ENCODE measurements around the gene SLC1A5.

DNA sequence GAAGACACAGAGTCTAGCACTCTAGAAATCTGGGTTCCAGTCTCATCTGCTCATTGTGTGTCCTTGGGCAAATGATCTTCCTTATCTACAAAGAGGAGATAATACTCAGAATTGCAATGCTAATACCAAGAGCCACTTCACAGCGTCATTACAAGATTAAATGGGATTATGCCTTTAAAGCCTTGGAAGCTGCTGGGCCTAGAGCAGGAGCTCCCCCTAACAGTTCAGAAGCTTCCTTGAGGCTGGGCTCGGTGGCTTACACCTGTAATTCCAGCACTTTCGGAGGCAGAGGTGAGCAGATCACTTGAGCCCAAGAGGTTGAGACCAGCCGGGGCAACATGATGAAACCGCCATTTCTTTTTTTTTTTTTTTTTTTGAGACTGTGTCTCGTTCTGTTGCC lies 34.7 kb upstream of the SLC1A5 start:
- TF ChIP-seq POLR2AphosphoS5 (IDR thresholded peaks at IDR 0.05; ENCODE audit: low read depth, low read length) (no peak), POLR2A (IDR thresholded peaks at IDR 0.05; ENCODE audit: low read depth, low read length) (no peak)
